Muscle of back (tissue), 11 donors: ENCODE measurements around the gene RDH13. TPM values are rescaled to one million over a fixed set of nuclear protein-coding genes. Genes with fewer than 3 reads are reported as not detected.
"Not testable (repeated sequence)": the region's sequence is repeated elsewhere in the genome, so short reads cannot be mapped to it uniquely, and the experiment has no call there.

ENCODE experiments used
- DNase-seq, 3 donors: peaks; one replicate each; pipeline versions ENCODE4 v3.0.0 to v3.0.0-alpha.2; 2013
- polyA plus RNA-seq, 10 donors: library from polyadenylated mRNA; unstranded; fragments of 120-200 nt; gene quantifications; one replicate each; pipeline ENCODE4 v1.2.1, GENCODE V29; 2013; ENCODE audit not compliant: insufficient read length in 10 of 10

RDH13 gene
- polyA plus RNA-seq, 10 donors = 8.4 to 14.9 (median 11.5) TPM

DNA sequence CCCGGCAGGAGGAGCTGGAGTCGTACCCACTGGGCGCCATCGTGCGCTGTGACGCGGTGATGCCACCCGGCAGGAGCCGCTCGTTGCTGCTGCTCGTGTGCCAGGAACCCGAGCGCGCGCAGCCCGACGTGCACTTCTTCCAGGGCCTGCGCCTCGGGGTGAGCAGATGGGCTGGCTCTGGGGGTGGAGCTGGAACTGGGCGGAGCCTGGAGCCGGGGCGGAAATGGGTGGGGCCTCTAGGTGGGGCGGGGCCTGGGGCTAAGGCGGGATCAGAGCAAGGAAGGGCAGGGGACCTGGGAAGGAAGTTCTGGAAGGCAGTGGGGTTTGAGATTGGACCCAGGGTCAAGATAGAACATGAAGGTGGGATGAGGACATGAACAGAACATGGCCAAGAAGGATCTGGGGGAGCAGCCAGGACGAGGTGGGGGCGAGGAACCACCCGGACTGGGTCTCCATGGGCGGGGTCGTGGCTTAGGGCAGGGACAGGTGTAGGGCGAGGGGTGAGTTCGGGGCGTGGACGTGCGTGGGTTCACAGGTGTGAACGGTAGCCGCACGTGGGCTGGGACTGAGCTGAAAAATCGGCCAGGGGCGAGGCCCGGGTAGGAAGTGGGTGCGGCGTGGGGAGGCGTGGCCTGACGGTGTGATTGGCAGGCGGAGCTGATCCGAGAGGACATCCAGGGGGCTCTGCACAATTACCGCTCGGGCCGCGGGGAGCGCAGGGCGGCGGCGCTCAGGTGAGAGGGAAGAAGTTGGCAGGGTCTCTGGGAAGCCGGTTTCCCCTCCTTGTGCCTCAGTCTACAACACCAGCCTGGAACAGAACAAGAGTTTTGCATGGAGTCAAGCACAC lies 17.4 kb upstream of the RDH13 start:
- DNase-seq = peak in 1 of 3 donors; percentile 48

DNA sequence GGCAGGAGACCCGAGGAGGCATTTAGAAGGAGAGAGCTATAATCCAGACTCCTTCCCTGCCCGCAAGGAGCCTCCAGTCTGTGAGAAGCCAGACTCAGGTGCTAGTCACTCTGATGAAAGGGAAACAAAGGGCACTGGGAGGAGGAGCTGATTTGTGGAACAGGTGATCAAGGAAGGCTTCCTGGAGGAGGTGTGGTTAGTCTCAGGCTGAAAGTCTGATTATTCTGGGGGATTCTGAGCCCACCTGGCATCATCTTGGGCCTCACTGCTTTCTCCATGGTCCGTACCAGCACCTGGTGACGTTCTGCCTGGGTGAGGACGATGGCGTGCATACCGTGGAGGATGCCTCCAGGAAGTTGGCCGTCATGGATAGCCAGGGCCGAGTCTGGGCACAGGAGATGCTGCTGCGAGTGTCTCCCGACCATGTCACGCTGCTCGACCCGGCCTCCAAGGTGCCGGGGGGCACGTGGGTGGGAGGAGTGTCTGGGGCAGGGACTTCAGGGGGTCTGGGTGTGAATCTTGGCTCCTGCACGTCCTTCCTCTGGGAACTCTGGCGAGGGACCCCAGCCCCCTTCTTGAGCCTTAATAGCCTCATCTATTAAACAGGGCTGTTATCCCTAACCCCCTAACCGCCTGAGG lies 16.6 kb upstream of the RDH13 start:
- DNase-seq = no peak

DNA sequence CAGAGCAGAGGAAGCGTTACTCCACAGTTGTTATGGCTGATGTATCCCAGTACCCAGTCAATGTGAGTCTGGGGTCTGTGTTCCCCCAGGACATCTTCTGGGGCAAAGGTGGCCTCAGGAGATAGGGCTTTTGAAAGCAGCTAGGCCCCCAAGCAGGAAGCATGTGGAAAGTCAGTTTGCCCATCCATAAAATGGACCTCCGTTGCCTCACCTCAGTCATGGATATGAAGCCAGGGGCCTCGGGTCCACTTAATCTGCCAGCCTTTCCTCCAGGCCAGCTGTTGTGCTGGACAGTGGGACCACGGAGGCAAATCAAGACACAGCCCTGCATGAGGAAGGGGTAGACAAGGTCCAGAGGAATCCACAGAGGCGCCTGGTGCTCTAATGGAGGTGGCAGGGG lies 16.0 kb upstream of the RDH13 start:
- DNase-seq = no peak

DNA sequence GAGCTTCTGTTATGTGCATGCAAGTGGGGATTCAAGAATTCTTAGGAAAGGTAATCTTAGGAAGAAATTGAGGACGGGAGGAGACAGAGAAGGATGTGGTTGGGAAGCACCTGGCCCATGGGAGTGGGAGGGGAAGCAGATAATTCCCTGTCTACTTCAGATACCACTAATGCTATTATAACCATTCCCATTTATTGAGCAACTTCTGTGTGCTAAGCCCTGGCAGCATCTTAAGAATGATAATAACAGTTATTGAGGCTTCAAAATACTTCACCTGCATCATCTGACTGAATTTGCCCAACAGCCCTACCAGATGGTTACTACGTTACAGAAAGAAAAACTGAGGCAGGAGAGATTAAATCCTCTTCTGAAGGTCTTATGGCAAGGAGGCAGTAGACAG lies 14.2 kb upstream of the RDH13 start:
- no peak for DNase-seq

DNA sequence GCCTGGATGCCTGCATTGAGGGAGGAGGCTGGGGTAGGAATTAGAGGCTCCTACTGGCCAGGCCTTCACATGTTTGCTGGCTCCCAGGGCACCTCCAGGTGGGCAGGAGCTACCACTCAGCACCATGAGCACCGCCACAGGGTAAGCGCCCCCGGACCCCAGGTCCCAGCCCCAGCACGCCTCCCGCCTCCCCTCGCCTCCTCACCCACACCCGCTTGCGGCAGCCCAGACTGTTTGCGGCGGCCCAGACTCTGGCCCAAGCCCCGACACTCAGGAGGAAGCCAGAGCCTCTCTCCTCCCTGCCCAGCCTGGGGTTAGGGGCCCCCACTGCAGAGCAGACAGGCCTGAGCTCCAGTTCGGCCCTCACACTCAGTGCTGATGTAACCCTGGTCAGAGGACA lies 13.4 kb upstream of the RDH13 start:
- no peak for DNase-seq

- DNase-seq = no peak
Measured at GRCh38 chr19:55075371-55075998, 12.5 kb upstream of the RDH13 start, which contains the start of gene EPS8L1. EPS8L1 (plus strand) TSS chr19:55075869; CDS start chr19:55076445, 576 bp downstream.

DNA sequence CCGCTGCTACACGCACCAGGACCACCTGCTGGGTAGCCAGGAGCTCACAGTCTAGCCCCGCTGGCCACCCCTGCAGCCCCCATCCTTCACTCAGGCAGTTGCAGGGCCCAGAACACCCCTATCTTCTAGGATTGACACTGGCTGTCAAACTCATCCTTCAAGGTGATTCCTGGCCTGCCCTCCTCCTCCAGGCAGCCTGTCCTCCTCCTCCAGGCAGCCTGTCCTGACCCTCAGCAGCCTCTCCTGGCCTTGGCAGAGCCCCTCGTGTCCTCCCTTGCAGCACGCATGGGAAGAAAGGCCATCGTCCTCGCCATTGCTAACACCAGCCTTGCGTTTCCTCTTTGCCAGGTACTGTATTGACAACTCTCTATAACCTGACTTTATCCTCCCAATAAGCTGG lies 9.0 kb upstream of the RDH13 start:
- DNase-seq = no peak

- peak in 2 of 3 donors; percentile 43 to 48 for DNase-seq
Measured at GRCh38 chr19:55071129-55071502, 8.2 kb upstream of the RDH13 start.

GRCh38 chr19:55070466-55071128 lies 7.6 kb upstream of the RDH13 start:
- no peak for DNase-seq

GRCh38 chr19:55069865-55070197 lies 6.9 kb upstream of the RDH13 start:
- DNase-seq = no peak

- no peak for DNase-seq
Measured at GRCh38 chr19:55068950-55069864, 6.3 kb upstream of the RDH13 start.

DNA sequence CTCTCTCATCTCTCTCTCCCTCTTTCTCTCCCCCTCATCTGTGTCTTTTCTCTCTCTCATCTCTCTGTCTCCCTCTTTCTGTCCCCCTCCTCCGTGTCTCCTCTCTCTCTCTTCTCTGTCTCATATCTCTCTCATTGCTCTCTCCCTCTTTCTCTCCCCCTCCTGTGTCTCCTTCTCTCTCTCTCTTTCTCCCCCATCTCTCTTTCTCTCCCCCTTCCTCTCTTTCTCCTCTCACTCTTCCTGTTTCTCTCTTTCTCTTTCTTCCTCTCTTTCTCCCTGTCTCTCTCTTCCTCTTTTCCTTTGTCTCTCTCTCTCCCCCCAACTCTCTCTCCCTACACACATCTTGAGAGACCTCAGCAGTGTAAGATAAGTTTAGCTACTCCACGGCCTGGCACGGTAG lies 4.9 kb upstream of the RDH13 start:
- no peak for DNase-seq

DNA sequence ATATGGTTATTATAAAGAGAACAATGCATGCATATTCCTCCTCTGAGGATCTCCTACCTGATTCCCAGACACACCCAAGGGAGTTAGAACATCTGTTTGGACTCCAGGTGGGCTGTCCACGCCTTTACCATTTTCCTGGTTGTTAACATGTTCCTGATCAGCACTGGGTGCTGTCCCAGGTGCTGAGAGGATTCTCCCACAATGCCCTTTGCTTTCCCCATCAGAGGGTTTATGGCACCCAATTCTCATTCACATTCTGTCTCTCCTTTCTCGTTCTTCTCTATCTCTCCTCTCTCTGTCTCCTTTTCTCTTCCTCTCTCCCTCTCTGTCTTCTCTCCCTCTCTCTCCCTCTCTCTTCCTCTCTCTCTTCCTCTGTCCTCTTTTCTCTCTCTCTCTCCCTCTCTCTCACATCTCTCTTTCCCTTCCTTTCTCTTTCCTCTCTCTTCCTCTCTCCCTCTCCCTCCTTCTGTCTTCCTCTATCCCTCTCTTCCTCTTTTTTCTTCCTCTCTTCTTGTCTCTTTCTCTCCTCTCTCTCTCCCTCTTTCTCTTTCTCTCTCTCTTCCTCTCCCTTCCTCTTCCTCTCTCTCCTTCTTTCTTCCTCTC lies 3.3 kb upstream of the RDH13 start:
- DNase-seq = no peak

DNA sequence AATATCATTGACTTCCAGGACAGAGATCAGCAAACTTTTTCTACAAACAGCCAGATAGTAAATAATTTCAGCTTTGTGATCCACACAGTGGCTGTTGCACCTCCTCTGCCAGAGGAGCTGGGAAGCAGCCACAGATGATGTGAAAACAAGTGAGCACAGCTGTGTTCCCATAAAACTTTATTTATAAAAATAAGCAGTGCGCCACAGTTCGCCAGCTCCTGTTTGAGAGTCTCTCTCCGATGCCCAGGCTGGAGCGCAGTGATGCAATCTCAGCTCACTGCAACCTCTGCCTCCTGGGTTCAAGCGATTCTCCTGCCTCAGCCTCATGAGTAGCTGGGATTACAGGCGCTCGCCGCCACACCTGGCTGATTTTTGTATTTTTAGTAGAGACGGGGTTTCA lies 2.6 kb upstream of the RDH13 start:
- not testable (repeated sequence) for DNase-seq

DNA sequence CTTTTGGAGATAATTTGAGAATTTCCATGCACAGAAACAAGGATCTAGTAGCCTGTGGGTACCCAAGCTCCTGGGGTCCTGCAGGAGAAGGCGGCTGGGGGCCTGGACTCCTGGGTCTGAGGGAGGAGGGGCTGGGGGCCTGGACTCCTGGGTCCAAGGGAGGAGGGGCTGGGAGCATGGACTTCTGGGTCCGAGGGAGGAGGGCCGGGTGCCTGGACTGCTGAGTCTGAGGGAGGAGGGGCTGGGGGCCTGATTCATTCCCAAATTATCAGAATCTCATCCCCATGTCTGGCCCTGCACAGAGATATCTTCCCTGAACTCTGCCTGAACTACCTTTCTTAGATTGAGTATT lies 520 bp upstream of the RDH13 start:
- DNase-seq = no peak

- DNase-seq = not testable (repeated sequence)
Measured at GRCh38 chr19:55060287-55060686, 2.7 kb downstream of the RDH13 start.

- DNase-seq = no peak
Measured at GRCh38 chr19:55058781-55059610, 4.0 kb downstream of the RDH13 start.

- no peak for DNase-seq
Measured at GRCh38 chr19:55056827-55057226, 6.1 kb downstream of the RDH13 start.

- no peak for DNase-seq
Measured at GRCh38 chr19:55053735-55054134, 9.2 kb downstream of the RDH13 start.
